GM03348 (cell line): ENCODE data around the gene WIPI1.

ENCODE experiments used
- DNase-seq: peaks from one replicate; pipeline ENCODE4 v3.0.0; 2012; ENCODE audit warnings: low spot score

The WIPI1 gene

GRCh38 chr17:68460715-68461114 is 3.4 kb upstream of the WIPI1 start:
- no peak for DNase-seq

GRCh38 chr17:68460146-68460545 is 2.9 kb upstream of the WIPI1 start:
- DNase-seq, result no peak

GRCh38 chr17:68459037-68459639 is 1.8 kb upstream of the WIPI1 start:
- DNase-seq, result no peak

GRCh38 chr17:68458260-68459036 is 1.2 kb upstream of the WIPI1 start:
- no peak for DNase-seq

GRCh38 chr17:68457539-68458259 is 403 bp upstream of the WIPI1 start:
- DNase-seq, result peak; percentile 98

GRCh38 chr17:68456339-68457167 is 743 bp downstream of the WIPI1 start:
- peak; percentile 89 for DNase-seq

- DNase-seq, result peak; percentile 68
These were observed 1.4 kb downstream of the WIPI1 start for GRCh38 chr17:68455901-68456338.

GRCh38 chr17:68453991-68454665 is 3.2 kb downstream of the WIPI1 start:
- no peak for DNase-seq

GRCh38 chr17:68452724-68453290 is 4.5 kb downstream of the WIPI1 start:
- DNase-seq, result no peak

- DNase-seq, result no peak
These were observed 5.5 kb downstream of the WIPI1 start for GRCh38 chr17:68451670-68452354.

GRCh38 chr17:68450801-68451200 is 6.5 kb downstream of the WIPI1 start:
- no peak for DNase-seq

- DNase-seq, result no peak
These were observed 6.9 kb downstream of the WIPI1 start for GRCh38 chr17:68450391-68450790.

- DNase-seq, result no peak
These were observed 8.1 kb downstream of the WIPI1 start for GRCh38 chr17:68449021-68449739.

GRCh38 chr17:68446626-68447041 is 10.7 kb downstream of the WIPI1 start:
- no peak for DNase-seq

- no peak for DNase-seq
These were observed 11.6 kb downstream of the WIPI1 start for GRCh38 chr17:68445671-68446070.

GRCh38 chr17:68443972-68444464 is 13.3 kb downstream of the WIPI1 start:
- no peak for DNase-seq

GRCh38 chr17:68441070-68441770 is 16.1 kb downstream of the WIPI1 start:
- DNase-seq, result no peak

- DNase-seq, result no peak
These were observed 16.8 kb downstream of the WIPI1 start for GRCh38 chr17:68440526-68440925.

- DNase-seq, result no peak
These were observed 17.5 kb downstream of the WIPI1 start for GRCh38 chr17:68439656-68440290.
